ENCODE measurements around the gene ROBO1.

ROBO1 gene

GRCh38 chr3:78870484-78870883 lies 897.3 kb downstream of the ROBO1 start:
- no peak for DNase-seq (ENCODE audit: low read depth)
- no peak for TF ChIP-seq CTCF (IDR thresholded peaks at IDR 0.05; ENCODE audit: control insufficient read depth, insufficient read depth, low read depth, low read length, missing control alignments)
- H3K4me3 ChIP-seq (ENCODE audit: control insufficient read depth, low read depth, low read length): no peak overlapping the region

GRCh38 chr3:78868570-78868969 lies 899.2 kb downstream of the ROBO1 start:
- no peak for TF ChIP-seq CTCF (IDR thresholded peaks at IDR 0.05; ENCODE audit: control insufficient read depth, insufficient read depth, low read depth, low read length, missing control alignments)
- no peak overlapping the region for H3K4me3 ChIP-seq (ENCODE audit: control insufficient read depth, low read depth, low read length)
- no peak for DNase-seq (ENCODE audit: low read depth)

DNA sequence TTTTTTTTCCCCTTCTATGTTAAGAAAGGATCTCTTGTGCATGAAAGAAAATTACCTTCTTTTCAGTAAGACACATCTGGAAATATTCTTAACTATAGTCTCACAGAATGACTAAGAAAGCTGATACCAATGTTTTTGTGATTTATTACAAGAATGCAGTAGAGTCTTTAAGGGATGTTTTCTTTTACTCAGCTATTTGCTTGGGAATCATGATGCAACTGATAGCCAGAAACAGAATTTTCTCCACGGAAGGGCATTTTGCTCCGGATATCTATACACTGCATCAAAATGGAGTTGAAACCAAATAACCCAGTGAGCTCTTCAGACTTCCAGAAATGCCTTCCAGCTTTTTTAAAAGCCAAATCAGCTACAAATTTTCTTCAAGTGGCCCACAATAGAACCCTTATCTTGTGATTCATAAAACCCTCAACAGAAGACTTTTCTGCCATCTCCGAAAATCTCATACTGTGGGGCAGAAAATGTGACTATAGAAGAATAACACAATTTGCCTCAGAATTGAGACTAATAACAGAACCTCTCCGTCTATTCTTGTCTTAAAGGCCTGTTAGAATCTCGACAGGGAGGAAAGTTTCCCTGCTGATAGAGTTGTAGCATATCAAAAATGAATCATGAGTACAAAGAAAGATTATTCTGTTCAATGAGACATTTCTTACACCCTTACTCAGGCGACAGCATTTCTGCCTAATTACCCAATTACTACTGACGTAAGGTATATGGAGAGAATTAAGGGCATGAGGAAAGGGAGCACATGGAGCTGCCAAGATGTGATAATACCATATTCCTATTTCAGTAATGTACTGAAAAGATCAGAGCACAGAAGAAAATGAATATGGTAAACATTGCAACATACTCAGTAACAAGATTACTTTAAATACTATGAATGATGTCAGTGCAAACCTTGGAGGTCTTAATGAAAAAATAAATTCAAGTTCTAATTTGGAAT lies 900.1 kb downstream of the ROBO1 start:
- no peak for DNase-seq (ENCODE audit: low read depth)
- H3K4me3 ChIP-seq (ENCODE audit: control insufficient read depth, low read depth, low read length): no peak overlapping the region
- TF ChIP-seq CTCF (IDR thresholded peaks at IDR 0.05; ENCODE audit: control insufficient read depth, insufficient read depth, low read depth, low read length, missing control alignments): no peak

DNA sequence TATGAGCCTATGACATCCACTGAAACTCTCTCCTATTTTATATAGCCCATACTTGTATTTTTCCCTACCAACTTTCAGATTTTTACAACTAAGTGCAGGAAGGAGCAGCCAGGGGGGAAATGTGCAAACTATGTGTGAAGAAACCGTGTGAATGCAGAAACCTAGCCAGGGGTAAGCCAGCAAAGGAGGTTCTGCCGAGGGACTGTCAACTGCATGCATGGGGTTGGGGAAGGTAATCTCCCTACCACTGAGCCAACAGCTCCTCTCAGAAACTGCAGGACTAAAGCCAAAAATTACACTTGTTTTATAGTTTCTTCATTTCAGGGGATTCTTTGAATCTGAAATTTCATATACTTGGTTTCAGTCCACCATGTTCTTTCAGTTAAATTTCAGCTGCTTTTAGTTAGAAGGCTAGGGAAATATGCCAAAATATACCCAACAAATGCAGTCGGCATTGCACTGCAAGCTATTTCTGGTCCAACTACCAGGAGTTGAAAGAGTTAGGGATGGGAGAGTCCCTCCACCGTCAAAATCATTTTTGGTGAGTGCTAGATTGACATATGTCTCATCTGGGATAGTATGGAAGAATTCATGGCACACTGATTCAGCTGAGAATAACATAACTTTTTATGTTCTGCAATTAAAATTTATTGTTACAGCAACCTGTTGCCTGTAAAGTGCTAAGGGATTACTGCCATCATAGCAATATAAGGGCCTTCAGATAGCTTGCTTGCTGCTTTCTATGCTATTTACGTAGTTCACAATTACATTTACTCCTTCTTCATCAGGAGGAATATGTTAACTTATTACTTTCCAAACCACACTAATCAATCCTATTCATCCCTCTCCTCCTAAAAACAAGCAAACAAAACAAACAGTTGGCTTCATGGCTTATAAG lies 904.2 kb downstream of the ROBO1 start:
- no peak for DNase-seq (ENCODE audit: low read depth)
- no peak overlapping the region for H3K4me3 ChIP-seq (ENCODE audit: control insufficient read depth, low read depth, low read length)
- no peak for TF ChIP-seq CTCF (IDR thresholded peaks at IDR 0.05; ENCODE audit: control insufficient read depth, insufficient read depth, low read depth, low read length, missing control alignments)

DNA sequence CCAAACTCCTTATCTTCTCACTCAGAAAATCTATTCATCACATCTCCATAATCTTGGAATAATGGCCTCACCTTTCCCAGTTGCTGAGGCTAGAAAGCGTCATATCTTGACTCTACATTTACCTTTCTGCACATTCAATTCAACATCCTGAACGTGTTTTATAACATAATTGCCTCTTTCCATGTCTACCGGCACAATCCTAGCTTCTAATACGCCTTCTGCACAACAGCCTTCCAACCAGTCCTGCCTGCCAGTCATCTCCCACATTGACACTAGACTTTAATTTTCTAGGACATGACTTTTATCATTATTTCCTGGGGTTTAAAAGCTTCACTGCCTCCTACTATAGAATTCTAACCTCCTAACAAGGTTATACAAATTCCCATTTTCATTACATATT lies 906.6 kb downstream of the ROBO1 start:
- DNase-seq (ENCODE audit: low read depth): no peak
- H3K4me3 ChIP-seq (ENCODE audit: control insufficient read depth, low read depth, low read length): no peak overlapping the region
- TF ChIP-seq CTCF (IDR thresholded peaks at IDR 0.05; ENCODE audit: control insufficient read depth, insufficient read depth, low read depth, low read length, missing control alignments): no peak

DNA sequence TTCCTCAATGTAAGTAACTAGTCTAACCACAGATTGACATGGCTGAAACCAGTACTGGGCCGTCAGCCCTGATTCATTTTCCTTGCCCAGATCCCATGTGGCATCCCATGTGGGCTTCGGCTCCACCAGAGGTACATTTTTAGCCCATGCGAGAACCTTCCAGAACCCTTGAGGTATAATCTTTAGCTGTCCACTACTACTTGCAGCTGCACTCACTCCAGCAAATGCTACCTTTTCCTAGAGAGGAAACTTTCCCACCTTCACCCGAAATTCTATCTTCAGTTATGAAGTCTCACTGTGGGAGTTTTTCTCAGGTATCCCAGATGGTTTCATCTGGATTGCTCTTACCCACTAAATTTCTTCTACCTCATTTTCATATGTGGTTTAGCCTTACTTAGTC lies 907.2 kb downstream of the ROBO1 start:
- DNase-seq (ENCODE audit: low read depth): no peak
- H3K4me3 ChIP-seq (ENCODE audit: control insufficient read depth, low read depth, low read length): no peak overlapping the region
- TF ChIP-seq CTCF (IDR thresholded peaks at IDR 0.05; ENCODE audit: control insufficient read depth, insufficient read depth, low read depth, low read length, missing control alignments): no peak
